ENCODE results near the gene IGSF9B. TPM values are rescaled to one million over a fixed set of nuclear protein-coding genes. Genes with fewer than 3 reads are reported as not detected.

Gene IGSF9B
- total and polyA plus RNA-seq, 12 donors = 0.12 to 23.4 (median 1.6) TPM

DNA sequence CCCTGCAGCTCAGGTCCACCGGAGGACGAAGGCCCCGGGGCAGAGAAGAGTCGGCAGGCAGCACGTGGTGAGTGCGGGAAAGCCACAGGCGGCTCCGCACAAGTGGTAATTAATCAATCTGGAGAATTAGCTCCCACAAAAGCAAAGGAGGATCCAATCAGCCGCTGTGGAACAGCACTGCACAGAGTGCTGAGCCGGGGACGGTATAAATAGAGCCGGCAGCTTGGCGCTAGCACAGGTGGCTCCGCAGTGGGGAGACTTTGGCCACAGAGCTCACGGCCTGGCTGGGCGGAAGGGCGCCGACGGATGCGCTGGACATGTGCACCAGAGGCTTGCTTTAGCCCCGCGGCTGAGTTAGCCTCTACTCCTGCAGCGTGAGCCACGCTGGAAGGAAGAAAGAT, 48.9 kb downstream of the IGSF9B start:
- intact Hi-C loops (cut with DNase I) = no loop called here
- Histone ChIP-seq H3K27ac (no peak overlapping the region), H3K4me1 (replicated peaks in 1 of 2) (no peaks in the 10 kb centered on the region), H3K27me3 (no peaks in the 10 kb centered on the region), H3K36me3 (replicated peaks in 1 of 2) (no peaks in the 10 kb centered on the region), H3K4me3 (no peak overlapping the region), H3K9me3 (replicated peaks in 1 of 3) (no peaks in the 10 kb centered on the region)
- 88 to 94% (median 90%) methylated on average over 22 to 24 of the region's 24 CpGs for WGBS, 4 donors
- no peak for DNase-seq
- TF ChIP-seq POLR2A (IDR thresholded peaks at IDR 0.05) = no peak
- no peak for TF ChIP-seq CTCF (IDR thresholded peaks at IDR 0.05)

DNA sequence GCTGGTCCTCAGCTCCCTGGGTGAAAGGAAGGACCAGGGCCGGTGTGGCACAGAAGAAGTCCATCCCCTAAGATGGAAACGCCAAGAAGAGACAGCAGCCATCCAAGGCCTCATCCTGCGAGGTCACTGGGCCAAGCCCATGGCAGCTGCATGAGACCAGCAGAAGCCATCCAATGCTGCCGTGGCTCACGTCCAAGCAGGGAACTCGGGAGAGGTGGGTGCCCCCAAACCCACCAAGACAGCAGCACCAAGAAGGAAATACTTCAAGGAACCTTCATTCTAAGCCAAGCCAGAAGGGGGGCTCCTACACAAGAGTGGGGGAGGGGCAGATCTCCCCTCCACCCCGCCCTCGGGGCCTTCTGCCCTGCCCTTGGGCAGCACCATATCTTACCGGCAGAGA, 49.6 kb downstream of the IGSF9B start:
- Histone ChIP-seq H3K27ac (no peak overlapping the region), H3K4me3 (no peak overlapping the region), H3K9me3 (replicated peaks in 1 of 3) (no peaks in the 10 kb centered on the region), H3K4me1 (replicated peaks in 1 of 2) (no peaks in the 10 kb centered on the region), H3K36me3 (replicated peaks in 1 of 2) (no peaks in the 10 kb centered on the region), H3K27me3 (no peaks in the 10 kb centered on the region)
- intact Hi-C loops (cut with DNase I) = no loop called here
- WGBS, 4 donors = 80 to 94% (median 86%) methylated on average over 7 to 9 of the region's 9 CpGs
- DNase-seq = no peak
- TF ChIP-seq CTCF (IDR thresholded peaks at IDR 0.05) (no peak), POLR2A (IDR thresholded peaks at IDR 0.05) (no peak)

GRCh38 chr11:133906746-133907145, 50.0 kb downstream of the IGSF9B start:
- no peaks in the 10 kb centered on the region for H3K4me1 ChIP-seq (replicated peaks in 1 of 2)
- no peaks in the 10 kb centered on the region for H3K27me3 ChIP-seq
- 83 to 93% (median 90%) methylated on average over 11 to 13 of the region's 13 CpGs for WGBS, 4 donors
- no peaks in the 10 kb centered on the region for H3K9me3 ChIP-seq (replicated peaks in 1 of 3)
- no peak overlapping the region for H3K27ac ChIP-seq
- intact Hi-C loops (cut with DNase I) = no loop called here
- TF ChIP-seq POLR2A (IDR thresholded peaks at IDR 0.05) (no peak), CTCF (IDR thresholded peaks at IDR 0.05) (no peak)
- no peaks in the 10 kb centered on the region for H3K36me3 ChIP-seq (replicated peaks in 1 of 2)
- DNase-seq = no peak
- no peak overlapping the region for H3K4me3 ChIP-seq

DNA sequence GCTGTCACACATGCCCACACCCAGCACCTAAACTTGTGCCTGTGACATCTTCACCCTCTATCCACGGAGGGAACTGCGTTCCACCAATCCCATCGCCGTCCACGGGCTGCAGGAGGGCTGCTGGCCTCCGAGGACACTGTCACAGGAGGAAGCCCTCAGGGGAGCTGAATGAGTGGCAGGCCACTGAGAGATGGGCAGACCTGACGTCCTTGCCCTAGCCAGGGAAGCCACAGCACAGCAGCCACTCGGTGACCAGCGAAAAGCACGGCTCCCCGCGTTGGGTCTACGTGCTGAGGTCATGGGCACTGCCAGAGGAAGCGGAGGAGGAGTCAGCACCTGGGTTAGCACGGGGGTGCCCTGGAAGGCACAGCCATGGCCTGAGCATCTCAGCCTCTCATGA, 50.5 kb downstream of the IGSF9B start:
- H3K4me3 ChIP-seq = no peak overlapping the region
- H3K27me3 ChIP-seq = no peaks in the 10 kb centered on the region
- WGBS, 4 donors = 82 to 90% (median 85%) methylated on average over 9 to 15 of the region's 15 CpGs
- intact Hi-C loops (cut with DNase I) = no loop called here
- no peak overlapping the region for H3K27ac ChIP-seq
- TF ChIP-seq POLR2A (IDR thresholded peaks at IDR 0.05) = no peak
- H3K4me1 ChIP-seq (replicated peaks in 1 of 2) = no peaks in the 10 kb centered on the region
- DNase-seq = no peak
- no peaks in the 10 kb centered on the region for H3K9me3 ChIP-seq (replicated peaks in 1 of 3)
- no peaks in the 10 kb centered on the region for H3K36me3 ChIP-seq (replicated peaks in 1 of 2)

- no peak overlapping the region for H3K4me3 ChIP-seq
- no peaks in the 10 kb centered on the region for H3K4me1 ChIP-seq (replicated peaks in 1 of 2)
- intact Hi-C loops (cut with DNase I) = no loop called here
- H3K27ac ChIP-seq = no peak overlapping the region
- TF ChIP-seq POLR2A (IDR thresholded peaks at IDR 0.05) = no peak
- TF ChIP-seq CTCF (IDR thresholded peaks at IDR 0.05) = no peak
- 81 to 88% (median 88%) methylated on average over 11 to 13 of the region's 13 CpGs for WGBS, 4 donors
- no peak for DNase-seq
- H3K27me3 ChIP-seq = no peaks in the 10 kb centered on the region
- no peaks in the 10 kb centered on the region for H3K36me3 ChIP-seq (replicated peaks in 1 of 2)
- no peaks in the 10 kb centered on the region for H3K9me3 ChIP-seq (replicated peaks in 1 of 3)
Observed at GRCh38 chr11:133905677-133906156, 51.1 kb downstream of the IGSF9B start.

Data from adrenal gland (tissue), 12 donors.